NOMO-1 treated with DMSO at 0.1 percent for 48 hours (cell line): ENCODE data around the gene RNF41.
"Not testable (repeated sequence)": the region's sequence is repeated elsewhere in the genome, so short reads cannot be mapped to it uniquely, and the experiment has no call there.

Experiments
- DNase-seq: peaks from one replicate; lab custom pipeline; 2025; ENCODE audit not compliant: unreplicated experiment; lab: John Stamatoyannopoulos, UW

RNF41 gene

DNA sequence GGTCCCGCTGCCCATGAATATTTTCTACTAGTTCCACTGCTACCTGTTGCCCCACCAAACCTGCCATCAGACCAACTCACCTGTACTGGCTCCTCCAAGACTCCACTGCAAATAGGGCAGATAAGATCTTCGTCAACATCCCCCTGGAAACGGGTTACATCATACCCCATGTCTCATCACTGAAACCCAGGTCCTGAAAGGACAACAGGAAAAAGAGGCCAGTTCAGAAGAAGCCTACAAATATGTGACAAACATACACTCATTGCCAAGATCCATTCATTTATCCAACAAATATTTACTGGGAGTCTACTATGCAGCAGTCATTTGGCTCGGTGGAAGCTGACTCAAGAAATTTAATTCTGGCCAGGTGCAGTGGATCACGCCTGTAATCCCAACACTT is 7.8 kb downstream of the RNF41 start:
- DNase-seq, result no peak

- no peak for DNase-seq
Observed at GRCh38 chr12:56212361-56212760, 9.4 kb downstream of the RNF41 start.

DNA sequence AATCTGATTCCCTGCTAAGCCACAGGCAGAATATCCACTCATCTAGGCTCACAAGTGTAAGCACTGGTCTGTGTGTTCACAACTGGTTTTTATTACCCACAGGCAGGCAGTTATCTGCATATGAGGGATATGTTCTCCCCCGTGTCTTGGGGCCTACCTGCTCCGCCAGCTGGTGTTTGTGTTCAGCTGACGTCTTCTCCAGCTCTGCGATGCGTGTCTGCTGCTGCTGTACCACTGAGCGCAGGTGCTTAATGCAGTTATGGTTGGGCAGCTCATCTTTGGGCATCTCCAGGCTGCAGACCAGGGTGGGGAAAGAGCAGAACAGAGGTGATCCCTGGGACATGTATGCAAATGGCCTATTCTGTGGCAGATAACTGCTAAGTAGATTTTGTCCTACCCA is 13.7 kb downstream of the RNF41 start:
- DNase-seq, result no peak

DNA sequence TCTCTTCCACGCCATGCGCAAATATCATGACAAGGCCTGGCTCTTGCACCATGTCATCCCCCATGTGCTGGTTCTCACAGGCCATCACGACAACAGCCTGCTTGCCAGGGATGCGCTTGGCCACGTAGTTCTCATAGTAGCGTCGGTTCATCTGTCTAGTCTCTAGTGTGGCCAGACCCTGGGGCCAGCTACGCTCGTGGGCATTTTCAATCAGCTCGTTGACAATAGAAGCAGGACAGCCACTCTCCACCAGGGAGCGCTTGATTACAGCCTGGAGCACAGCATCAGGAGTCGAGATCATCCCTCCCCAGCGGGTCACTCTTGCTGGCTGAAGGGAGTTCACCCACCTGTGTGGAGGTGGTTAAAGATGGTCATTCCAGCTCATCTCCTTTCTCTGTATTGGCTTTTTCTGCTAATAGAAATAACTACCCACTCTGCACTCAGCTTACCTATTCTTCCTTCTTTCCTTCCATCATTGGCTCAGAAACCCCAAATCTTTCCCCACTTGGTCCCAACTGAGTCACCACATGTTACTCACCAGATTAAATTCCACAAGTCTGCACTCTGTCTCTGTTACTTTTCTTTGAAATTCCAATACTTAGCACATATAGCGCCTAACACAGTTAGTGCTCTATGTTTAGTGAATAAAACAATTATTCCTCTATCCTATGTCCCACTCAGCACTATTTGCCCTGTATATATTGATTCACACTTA is 15.1 kb downstream of the RNF41 start:
- DNase-seq, result peak; percentile 42

DNA sequence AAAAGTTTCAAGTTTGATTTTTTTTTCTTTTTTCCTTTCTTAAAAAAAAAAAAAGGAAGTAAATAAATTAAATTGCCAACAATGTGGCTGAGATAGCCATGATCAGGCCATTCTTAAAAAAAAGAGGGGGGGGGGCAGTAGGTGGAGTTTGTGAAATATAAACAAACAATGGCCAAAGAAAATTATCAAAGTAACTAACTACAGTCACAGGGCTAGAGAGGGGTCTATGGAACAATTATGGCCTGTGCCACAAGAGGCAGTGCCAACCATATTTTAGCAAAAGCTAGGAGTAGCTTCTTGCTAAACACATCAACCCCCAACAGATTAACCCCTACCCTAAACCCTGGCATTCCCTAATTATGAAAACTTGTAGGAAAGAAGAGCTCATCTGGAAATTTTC is 16.3 kb downstream of the RNF41 start:
- peak; percentile 30 for DNase-seq

DNA sequence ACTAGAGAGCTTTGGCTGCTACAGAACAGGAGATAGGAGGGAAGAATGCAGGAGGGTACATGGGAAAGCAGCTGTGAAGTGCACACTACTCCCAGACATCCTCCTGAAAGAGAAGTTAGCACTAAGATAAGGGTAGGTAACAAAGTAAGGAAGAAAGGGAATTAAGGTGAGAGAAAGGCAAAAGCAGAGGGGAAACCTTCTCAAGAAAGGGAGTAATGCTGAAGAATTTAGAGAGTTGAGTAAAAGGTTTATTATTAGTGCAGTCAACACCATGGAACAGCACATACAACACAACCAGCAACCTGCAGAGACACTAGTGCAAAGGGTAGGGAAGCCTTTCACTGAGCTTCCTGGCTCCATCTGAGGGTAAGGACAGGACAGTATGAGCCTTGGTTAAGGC is 17.4 kb downstream of the RNF41 start:
- no peak for DNase-seq

GRCh38 chr12:56202838-56203237 is 18.9 kb downstream of the RNF41 start:
- no peak for DNase-seq

DNA sequence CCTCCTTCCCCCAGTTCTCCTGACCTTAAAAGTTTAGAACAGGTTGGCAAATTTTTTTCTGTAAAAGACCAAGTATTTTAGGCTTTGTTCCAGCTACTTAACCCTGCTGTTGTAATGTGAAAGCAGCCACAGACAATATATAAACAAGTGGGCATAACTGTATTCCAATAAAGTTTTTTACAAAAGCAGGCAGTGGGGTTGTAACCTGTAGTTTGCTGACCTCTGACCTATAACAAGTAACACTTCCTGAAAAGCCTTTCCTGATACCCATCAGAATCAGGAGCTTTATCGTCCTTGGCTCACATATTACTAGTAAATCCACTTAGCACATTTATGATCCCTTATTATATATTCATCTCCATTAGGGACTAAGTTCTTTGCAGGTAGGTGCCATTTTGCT is 19.4 kb downstream of the RNF41 start:
- no peak for DNase-seq

DNA sequence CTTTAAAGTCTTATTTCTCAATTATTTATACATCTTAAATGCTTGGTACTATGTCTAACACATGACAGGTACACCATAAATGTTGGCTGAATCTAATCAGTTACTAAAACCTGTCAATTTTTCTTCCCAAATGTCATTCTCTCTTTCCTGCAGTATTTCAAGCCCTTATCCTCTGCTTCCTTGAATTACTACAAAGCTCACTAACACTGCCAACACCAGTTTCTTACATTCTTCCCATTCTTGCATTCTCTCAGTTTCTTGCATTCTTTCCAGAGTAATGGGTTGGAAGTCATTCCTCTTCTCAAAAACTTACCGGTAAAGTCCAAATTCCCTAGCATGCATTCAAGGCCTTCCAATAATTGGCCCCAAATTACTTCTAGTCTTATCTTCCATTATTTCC is 22.9 kb downstream of the RNF41 start:
- DNase-seq, result no peak

GRCh38 chr12:56197921-56198635 is 23.6 kb downstream of the RNF41 start:
- DNase-seq, result no peak

- DNase-seq, result not testable (repeated sequence)
Observed at GRCh38 chr12:56196818-56197550, 24.7 kb downstream of the RNF41 start.

DNA sequence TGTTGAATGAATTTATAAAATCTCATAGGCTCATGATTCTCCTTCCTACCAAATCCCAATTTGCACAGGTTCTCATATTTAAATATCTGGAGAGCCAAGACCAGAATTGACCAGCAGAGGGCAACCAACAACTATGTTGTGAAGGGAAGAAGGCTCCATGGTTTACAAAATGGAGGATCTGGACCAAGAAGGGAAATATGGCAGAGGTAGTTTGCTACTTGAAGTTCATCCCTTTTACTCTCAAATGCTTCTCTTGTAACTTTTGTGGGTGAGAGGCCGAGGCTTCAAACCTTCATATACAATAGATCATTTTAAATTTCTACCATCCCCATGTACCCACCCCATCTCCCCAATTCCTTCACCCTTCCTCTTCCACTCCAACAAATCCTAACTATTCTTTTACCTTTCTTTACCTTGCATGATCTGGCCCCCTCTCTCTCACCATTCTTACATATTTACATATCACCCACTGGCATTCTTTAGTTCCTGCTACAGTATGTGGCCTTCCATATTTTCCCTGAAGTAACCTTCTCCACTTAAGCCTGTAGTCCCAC is 28.6 kb downstream of the RNF41 start:
- peak; percentile 84 for DNase-seq

- no peak for DNase-seq
Observed at GRCh38 chr12:56192582-56192981, 29.1 kb downstream of the RNF41 start.

DNA sequence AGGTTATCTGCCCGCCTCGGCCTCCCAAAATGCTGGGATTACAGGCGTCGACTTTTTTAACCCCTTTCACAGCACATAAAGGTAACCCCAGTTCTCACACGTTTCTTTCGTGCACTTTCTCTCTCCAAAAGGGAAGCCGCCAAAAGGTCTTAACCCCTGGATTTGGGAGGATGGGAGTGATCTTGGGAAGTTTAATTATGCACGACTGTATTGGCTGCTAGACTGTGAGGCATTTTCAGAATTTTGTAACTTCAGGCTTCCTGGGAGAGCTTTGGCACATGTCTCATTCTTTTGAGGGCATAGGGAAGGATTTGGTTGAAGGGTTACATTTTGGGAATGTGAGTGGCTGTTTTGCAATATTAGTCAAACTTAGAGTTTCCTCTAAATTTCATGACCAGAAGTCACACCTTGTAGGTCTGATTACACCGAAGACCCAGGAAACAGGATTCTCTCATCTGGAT is 31.0 kb downstream of the RNF41 start:
- DNase-seq, result no peak

DNA sequence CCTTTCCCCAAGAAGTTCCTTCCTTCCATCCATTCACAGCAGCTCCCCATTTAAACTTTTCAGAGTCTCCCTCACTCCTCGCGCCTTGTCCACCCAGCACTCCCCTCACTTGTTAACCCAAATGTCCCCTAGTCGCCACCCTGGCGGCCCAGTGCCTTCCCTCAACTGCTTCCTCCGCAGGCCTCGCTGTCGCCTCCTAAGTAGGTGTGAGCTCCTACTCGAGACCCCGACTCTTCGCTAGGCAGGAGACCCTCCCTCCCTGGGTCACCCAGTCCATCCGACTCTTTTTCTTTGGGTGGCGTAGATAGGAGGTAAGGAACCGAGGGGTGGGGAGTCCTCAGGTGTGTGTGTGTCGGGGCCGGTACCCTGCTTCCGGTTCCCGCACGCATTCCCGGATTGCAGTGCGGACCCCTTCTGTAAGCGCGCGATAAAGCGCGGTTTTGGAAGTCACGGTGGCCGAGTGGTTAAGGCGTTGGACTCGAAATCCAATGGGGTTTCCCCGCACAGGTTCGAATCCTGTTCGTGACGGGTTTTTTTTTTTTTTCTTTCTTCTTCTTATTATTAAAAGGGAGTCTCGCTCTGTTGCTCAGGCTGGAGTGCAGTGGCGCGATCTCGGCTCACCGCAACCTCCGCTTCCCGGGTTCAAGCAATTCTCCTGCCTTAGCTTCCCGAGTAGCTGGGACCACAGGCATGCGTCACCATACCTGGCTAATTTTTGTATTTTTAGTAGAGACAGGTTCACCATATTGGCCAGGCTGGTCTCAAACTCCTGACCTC is 31.6 kb downstream of the RNF41 start:
- peak; percentile 70 for DNase-seq

- peak; percentile 76 for DNase-seq
Observed at GRCh38 chr12:56189099-56189917, 32.4 kb downstream of the RNF41 start, which contains the start of gene SMARCC2. TSS of gene SMARCC2 (minus strand) at chr12:56189483. CDS start at chr12:56189461, 22 bp downstream.

GRCh38 chr12:56188778-56189098 is 33.0 kb downstream of the RNF41 start:
- no peak for DNase-seq

GRCh38 chr12:56188131-56188777 is 33.5 kb downstream of the RNF41 start:
- no peak for DNase-seq

- no peak for DNase-seq
Observed at GRCh38 chr12:56186957-56187356, 34.8 kb downstream of the RNF41 start.

DNA sequence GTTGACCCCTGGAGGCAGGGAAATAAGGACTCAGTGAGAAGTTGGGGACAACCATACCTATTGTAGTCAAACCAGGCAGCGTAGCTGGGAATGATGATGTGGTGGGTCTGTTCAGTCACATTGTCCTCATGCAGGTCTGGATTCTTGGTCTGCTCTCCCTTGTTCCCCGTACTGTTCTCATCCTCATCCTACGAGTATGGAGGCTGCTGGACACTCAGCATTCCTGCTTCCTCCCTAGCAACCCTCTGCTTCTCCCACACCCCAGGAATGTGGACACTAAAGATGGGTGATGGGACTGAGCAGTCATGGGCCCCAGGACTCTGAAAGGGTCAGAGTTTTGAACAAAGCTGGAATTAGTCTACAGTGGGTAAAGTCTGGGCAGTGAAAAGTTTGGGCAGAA is 43.4 kb downstream of the RNF41 start:
- no peak for DNase-seq
